HFFc6 (cell line): ENCODE measurements around the gene CADM2. TPM values are rescaled to one million over a fixed set of nuclear protein-coding genes. Genes with fewer than 3 reads are reported as not detected.

Experiments used
- DNase-seq: peaks from one replicate; pipeline ENCODE4 v3.0.0-alpha.2; 2018
- H3K27ac Mint-ChIP-seq: 2 replicates; pipeline ENCODE4 v1.8.0; 2020; ENCODE audit warnings: mild to moderate bottlenecking, mixed read lengths
- H3K27me3 Mint-ChIP-seq: 2 replicates; pipeline ENCODE4 v1.8.0; 2021; ENCODE audit warnings: mild to moderate bottlenecking, moderate library complexity, mixed read lengths; ENCODE audit not compliant: insufficient read depth
- H3K36me3 Mint-ChIP-seq: 2 replicates; pipeline ENCODE4 v1.8.0; 2021; ENCODE audit warnings: low read depth, mixed read lengths
- H3K4me1 Mint-ChIP-seq: 2 replicates; pipeline ENCODE4 v1.8.0; 2020; ENCODE audit warnings: low read depth, mixed read lengths
- H3K4me3 Mint-ChIP-seq: 2 replicates; pipeline ENCODE4 v1.8.0; 2020; ENCODE audit warnings: mild to moderate bottlenecking, moderate library complexity, mixed read lengths
- H3K9me3 Mint-ChIP-seq: 2 replicates; pipeline ENCODE4 v1.8.0; 2020; ENCODE audit warnings: mild to moderate bottlenecking, mixed read lengths
- CTCF ChIP-seq: fragments of 200-600 bp; sonication (generic); IDR thresholded peaks from 2 replicates; pipeline ENCODE4 v1.5.0; 2021; ENCODE audit warnings: antibody characterized with exemption, mild to moderate bottlenecking
- total RNA-seq, 6 experiments: library from RNA; stranded (reverse); fragmentation: NEBNext Ultra II Directional; extraction: Animal tissue kit (Norgen Biotek cat#: 25700); gene quantifications; 2 replicates in 1 of 6; 3 replicates in 5 of 6; pipeline ENCODE4 v1.2.3, GENCODE V29; 2021

The CADM2 gene
- total RNA-seq, 6 experiments from 2014 or later = not detected

GRCh38 chr3:85725809-85726208 lies 767.0 kb downstream of the CADM2 start:
- no peaks in the 10 kb centered on the region for H3K36me3 Mint-ChIP-seq
- H3K27me3 Mint-ChIP-seq = no peaks in the 10 kb centered on the region
- H3K4me1 Mint-ChIP-seq = no peaks in the 10 kb centered on the region
- no peak for DNase-seq
- no peak overlapping the region for H3K27ac Mint-ChIP-seq
- TF ChIP-seq CTCF = no peak
- peaks cover 17% of the 10 kb centered on the region for H3K9me3 Mint-ChIP-seq
- H3K4me3 Mint-ChIP-seq = no peak overlapping the region

GRCh38 chr3:85726241-85726640 lies 767.5 kb downstream of the CADM2 start:
- TF ChIP-seq CTCF = no peak
- Mint-ChIP-seq H3K9me3 (peaks cover 17% of the 10 kb centered on the region), H3K4me1 (no peaks in the 10 kb centered on the region), H3K4me3 (no peak overlapping the region), H3K27me3 (no peaks in the 10 kb centered on the region), H3K36me3 (no peaks in the 10 kb centered on the region), H3K27ac (no peak overlapping the region)
- no peak for DNase-seq

- Mint-ChIP-seq H3K36me3 (no peaks in the 10 kb centered on the region), H3K4me1 (no peaks in the 10 kb centered on the region), H3K4me3 (no peak overlapping the region), H3K27ac (no peak overlapping the region), H3K9me3 (peaks cover 24% of the 10 kb centered on the region), H3K27me3 (no peaks in the 10 kb centered on the region)
- no peak for DNase-seq
- no peak for TF ChIP-seq CTCF
Measured at GRCh38 chr3:85737846-85738245, 779.1 kb downstream of the CADM2 start.

- Mint-ChIP-seq H3K27ac (no peak overlapping the region), H3K4me1 (no peaks in the 10 kb centered on the region), H3K36me3 (peaks cover 5% of the 10 kb centered on the region; the same call in 1 of the 2 replicates), H3K9me3 (peaks cover 35% of the 10 kb centered on the region), H3K4me3 (no peak overlapping the region), H3K27me3 (no peaks in the 10 kb centered on the region)
- no peak for DNase-seq
- no peak for TF ChIP-seq CTCF
Measured at GRCh38 chr3:85740561-85740960, 781.8 kb downstream of the CADM2 start.

GRCh38 chr3:85758442-85758841 lies 799.7 kb downstream of the CADM2 start:
- Mint-ChIP-seq H3K27ac (no peak overlapping the region), H3K27me3 (no peaks in the 10 kb centered on the region), H3K9me3 (peaks cover 37% of the 10 kb centered on the region), H3K4me3 (no peak overlapping the region), H3K36me3 (peaks cover 4% of the 10 kb centered on the region; the same call in 1 of the 2 replicates), H3K4me1 (no peaks in the 10 kb centered on the region)
- no peak for DNase-seq
- no peak for TF ChIP-seq CTCF

GRCh38 chr3:85760342-85760741 lies 801.6 kb downstream of the CADM2 start:
- Mint-ChIP-seq H3K27me3 (no peaks in the 10 kb centered on the region), H3K4me3 (no peak overlapping the region), H3K36me3 (peaks cover 4% of the 10 kb centered on the region; the same call in 1 of the 2 replicates), H3K9me3 (peaks cover 27% of the 10 kb centered on the region), H3K27ac (no peak overlapping the region), H3K4me1 (no peaks in the 10 kb centered on the region)
- no peak for DNase-seq
- no peak for TF ChIP-seq CTCF
